Common myeloid progenitor, CD34-positive (primary cell): ENCODE measurements around the gene LYVE1.

ENCODE experiments used
- CTCF ChIA-PET: fragments of 350-600 bp; sonication (Branson Sonifier 250); formaldehyde crosslinking; loops from one replicate; lab custom pipeline; 2021; ENCODE audit warnings: antibody characterized with exemption; lab: Charles Lee
- POLR2A ChIA-PET: fragments of 350-600 bp; sonication (Branson Sonifier 250); formaldehyde crosslinking; loops from one replicate; lab custom pipeline; 2021; ENCODE audit warnings: antibody characterized with exemption; lab: Charles Lee
- DNase-seq, 3 donors: peaks; one replicate each; pipeline versions ENCODE4 v3.0.0 to v3.0.0-alpha.2; 2013
- H3K27ac ChIP-seq, 2 experiments: 1 replicate in 1 of 2; 2 replicates in 1 of 2; pipeline ENCODE4 v1.7.0; 2013; ENCODE audit warnings: inconsistent platforms in 2 of 2, low read length in 2 of 2, mild to moderate bottlenecking in 2 of 2, low read depth in 1 of 2, moderate library complexity in 1 of 2; ENCODE audit not compliant: severe bottlenecking in 2 of 2, insufficient read depth in 1 of 2, poor library complexity in 1 of 2
- H3K27me3 ChIP-seq, 5 experiments: replicated peaks in 2 of 5; 1 replicate in 3 of 5; 2 replicates in 2 of 5; pipeline versions ENCODE4 v1.6.1 to v1.7.0; 2013; ENCODE audit warnings: low read length in 4 of 5, mild to moderate bottlenecking in 2 of 5, moderate library complexity in 2 of 5, inconsistent platforms in 1 of 5; ENCODE audit not compliant: insufficient read depth in 5 of 5, control insufficient read depth in 4 of 5
- H3K36me3 ChIP-seq, 4 experiments: 1 replicate in 2 of 4; 2 replicates in 2 of 4; pipeline versions ENCODE4 v1.6.1 to v1.7.0; 2013; ENCODE audit warnings: low read length in 3 of 4, control low read depth in 1 of 4, mild to moderate bottlenecking in 1 of 4; ENCODE audit not compliant: control insufficient read depth in 4 of 4, insufficient read depth in 4 of 4
- H3K4me1 ChIP-seq, 4 experiments: 1 replicate in 3 of 4; 2 replicates in 1 of 4; pipeline versions ENCODE4 v1.6.1 to v1.7.1; 2013; ENCODE audit warnings: low read length in 3 of 4, mild to moderate bottlenecking in 3 of 4, control low read depth in 1 of 4, inconsistent platforms in 1 of 4, moderate library complexity in 1 of 4; ENCODE audit not compliant: control insufficient read depth in 4 of 4, insufficient read depth in 4 of 4; ENCODE audit errors: control extremely low read depth in 1 of 4
- H3K4me3 ChIP-seq, 7 experiments: 1 replicate in 4 of 7; 2 replicates in 3 of 7; pipeline versions ENCODE4 v1.5.1 to v1.7.0; 2013; ENCODE audit warnings: mild to moderate bottlenecking in 7 of 7, low read length in 6 of 7, moderate library complexity in 6 of 7, inconsistent platforms in 2 of 7, low read depth in 2 of 7, control low read depth in 1 of 7; ENCODE audit not compliant: insufficient read depth in 4 of 7, control insufficient read depth in 1 of 7; ENCODE audit errors: extremely low read depth in 1 of 7
- H3K9me3 ChIP-seq, 5 experiments: 1 replicate in 4 of 5; 2 replicates in 1 of 5; pipeline versions ENCODE4 v1.6.1 to v1.7.1; 2013; ENCODE audit warnings: low read length in 4 of 5, mild to moderate bottlenecking in 2 of 5, inconsistent platforms in 1 of 5, low read depth in 1 of 5, moderate library complexity in 1 of 5; ENCODE audit not compliant: control insufficient read depth in 4 of 5, insufficient read depth in 2 of 5; ENCODE audit errors: control extremely low read depth in 1 of 5
- WGBS: methylation state at CpG from one replicate; pipeline ENCODE4 v1.1.5; 2013; ENCODE audit not compliant: insufficient coverage; 5-methylcytosine and 5-hydroxymethylcytosine counted together

The LYVE1 gene

GRCh38 chr11:10575346-10576034 lies 7.0 kb upstream of the LYVE1 start:
- H3K36me3 ChIP-seq: no peaks in the 10 kb centered on the region
- DNase-seq: no peak
- H3K4me1 ChIP-seq: peaks cover 0 to 13% (median 9%) of the 10 kb centered on the region in 4 experiments
- H3K27me3 ChIP-seq: no peaks in the 10 kb centered on the region
- ChIA-PET POLR2A (no interaction called here), CTCF (interaction anchor here (1.1 to 3.0 kb wide), 3 partner anchors 9 to 38 kb away, joined by 3 to 16 read pairs (median 4); no protein-coding TSS in a partner anchor)
- WGBS: no CpG with 5 or more reads among the region's 3 CpGs
- H3K9me3 ChIP-seq: no peaks in the 10 kb centered on the region
- H3K27ac ChIP-seq: no peak overlapping the region
- no peak overlapping the region for H3K4me3 ChIP-seq

- ChIA-PET CTCF (interaction anchor here (0.8 to 2.3 kb wide), 3 partner anchors 8 to 160 kb away, joined by 4 to 10 read pairs (median 4); no protein-coding TSS in a partner anchor), POLR2A (no interaction called here)
- H3K36me3 ChIP-seq: no peaks in the 10 kb centered on the region
- H3K9me3 ChIP-seq: no peaks in the 10 kb centered on the region
- no peak for DNase-seq
- 97% methylated on average over 3 of the region's 3 CpGs for WGBS
- H3K4me3 ChIP-seq: no peak overlapping the region
- H3K27ac ChIP-seq: no peak overlapping the region
- H3K4me1 ChIP-seq: peaks cover 0 to 1% (median 0%) of the 10 kb centered on the region in 4 experiments
- H3K27me3 ChIP-seq: no peaks in the 10 kb centered on the region
Observed at GRCh38 chr11:10573556-10573955, 5.1 kb upstream of the LYVE1 start.

GRCh38 chr11:10573028-10573427 lies 4.6 kb upstream of the LYVE1 start:
- H3K36me3 ChIP-seq: no peaks in the 10 kb centered on the region
- no peaks in the 10 kb centered on the region for H3K27me3 ChIP-seq
- H3K27ac ChIP-seq: no peak overlapping the region
- CTCF ChIA-PET: interaction anchor here (1.2 to 2.3 kb wide), 2 partner anchors 8 to 160 kb away, joined by 4 to 10 read pairs; no protein-coding TSS in a partner anchor
- H3K4me1 ChIP-seq: no peaks in the 10 kb centered on the region
- no peak overlapping the region for H3K4me3 ChIP-seq
- H3K9me3 ChIP-seq: no peaks in the 10 kb centered on the region
- POLR2A ChIA-PET: no interaction called here
- no peak for DNase-seq

GRCh38 chr11:10572533-10572932 lies 4.1 kb upstream of the LYVE1 start:
- Histone ChIP-seq H3K27me3 (no peaks in the 10 kb centered on the region), H3K27ac (no peak overlapping the region), H3K36me3 (no peaks in the 10 kb centered on the region), H3K4me3 (no peak overlapping the region), H3K9me3 (no peaks in the 10 kb centered on the region), H3K4me1 (no peaks in the 10 kb centered on the region)
- ChIA-PET CTCF (interaction anchor here (0.6 kb wide), 1 partner anchor 74 kb away, joined by 3 read pairs; no protein-coding TSS in a partner anchor), POLR2A (no interaction called here)
- no CpG with 5 or more reads among the region's 2 CpGs for WGBS
- DNase-seq: no peak

- ChIA-PET POLR2A (no interaction called here), CTCF (no interaction called here)
- no peak for DNase-seq
- no peaks in the 10 kb centered on the region for H3K9me3 ChIP-seq
- WGBS: no CpG with 5 or more reads among the region's 2 CpGs
- H3K27me3 ChIP-seq: no peaks in the 10 kb centered on the region
- no peaks in the 10 kb centered on the region for H3K36me3 ChIP-seq
- no peak overlapping the region for H3K4me3 ChIP-seq
- no peak overlapping the region for H3K27ac ChIP-seq
- H3K4me1 ChIP-seq: peaks cover 0 to 6% (median 3%) of the 10 kb centered on the region in 4 experiments
Observed at GRCh38 chr11:10567446-10567845, 1.0 kb downstream of the LYVE1 start.

GRCh38 chr11:10566257-10566957 lies 2.1 kb downstream of the LYVE1 start:
- POLR2A ChIA-PET: no interaction called here
- Histone ChIP-seq H3K4me3 (no peak overlapping the region), H3K27me3 (no peaks in the 10 kb centered on the region), H3K27ac (no peak overlapping the region), H3K9me3 (no peaks in the 10 kb centered on the region), H3K4me1 (peaks cover 0 to 6% (median 3%) of the 10 kb centered on the region in 4 experiments), H3K36me3 (no peaks in the 10 kb centered on the region)
- CTCF ChIA-PET: interaction anchor here (0.7 to 3.4 kb wide), 7 partner anchors 8 to 167 kb away, joined by 3 to 16 read pairs (median 7); no protein-coding TSS in a partner anchor
- no peak for DNase-seq
- WGBS: no CpG with 5 or more reads among the region's 6 CpGs

GRCh38 chr11:10565493-10565892 lies 3.0 kb downstream of the LYVE1 start:
- CTCF ChIA-PET: interaction anchor here (0.7 to 3.4 kb wide), 23 partner anchors 8 to 173 kb away, joined by 3 to 16 read pairs (median 5); partner anchors contain the start of gene RNF141
- POLR2A ChIA-PET: no interaction called here

More at GRCh38 chr11:10565493-10565892, 3.0 kb downstream of the LYVE1 start:
- no peak overlapping the region for H3K4me3 ChIP-seq
- 96% methylated on average over 4 of the region's 4 CpGs for WGBS
- H3K27ac ChIP-seq: no peak overlapping the region
- H3K4me1 ChIP-seq: peaks cover 0 to 6% (median 3%) of the 10 kb centered on the region in 4 experiments
- no peaks in the 10 kb centered on the region for H3K27me3 ChIP-seq
- no peaks in the 10 kb centered on the region for H3K36me3 ChIP-seq
- DNase-seq: no peak
- no peaks in the 10 kb centered on the region for H3K9me3 ChIP-seq
